HepG2 (cell line): ENCODE data around the gene ZNF618. TPM values are rescaled to one million over a fixed set of nuclear protein-coding genes. Genes with fewer than 3 reads are reported as not detected.

Source experiments
- ATAC-seq: fragments of 200-7000 bp; cut with Tn5 transposase; 3 replicates; pipeline ENCODE4 v1.9.1; 2020; ENCODE audit warnings: mild to moderate bottlenecking, moderate library complexity
- BruUV-seq: library from RNA; stranded (reverse); fragments of 400-500 nt; replicated peaks from 2 replicates; lab custom pipeline; 2021; lab: Mats Ljungman, UMichigan
- CTCF ChIA-PET: fragments of 300-600 bp; formaldehyde crosslinking; extraction: SDS; loops from one replicate; lab custom pipeline; 2021; ENCODE audit warnings: low total read pairs, inconsistent platforms, low intra/inter-chr PET ratio; lab: Yijun Ruan, JAX
- POLR2A ChIA-PET: fragments of 350-600 bp; sonication (Branson Sonifier 250); formaldehyde crosslinking; loops from one replicate; lab custom pipeline; 2020; ENCODE audit warnings: antibody characterized with exemption, inconsistent platforms; lab: Yijun Ruan, JAX
- DNase-seq: peaks from one replicate; pipeline ENCODE4 v3.0.0-alpha.2; 2015; ENCODE audit warnings: low spot score
- FAIRE-seq: peaks from 3 replicates; lab custom pipeline; 2011; peaks lifted over from hg19 to GRCh38; lab: Jason Lieb, UNC
- H2AFZ ChIP-seq: one replicate; pipeline ENCODE4 v1.6.1; 2011; ENCODE audit warnings: low read length, inconsistent platforms
- H3K27ac ChIP-seq: fragments of 300-600 bp; 3 replicates; pipeline ENCODE4 v1.8.0; 2011; ENCODE audit warnings: mixed run types, mild to moderate bottlenecking, mixed read lengths, low read length, inconsistent platforms; ENCODE audit not compliant: insufficient read depth; ENCODE audit errors: extremely low read length
- H3K27me3 ChIP-seq, 2 experiments: fragments of 200-600 bp in 1 of 2; 2 replicates in 1 of 2; 3 replicates in 1 of 2; pipeline versions ENCODE4 v1.6.0 to v1.8.0; 2011; ENCODE audit warnings: low read length in 2 of 2, mild to moderate bottlenecking in 2 of 2, moderate library complexity in 2 of 2, inconsistent platforms in 1 of 2; ENCODE audit not compliant: insufficient read depth in 2 of 2, control insufficient read depth in 1 of 2
- H3K36me3 ChIP-seq, 2 experiments: fragments of 200-600 bp in 1 of 2; replicated peaks in 1 of 2; 2 replicates in 1 of 2; 3 replicates in 1 of 2; pipeline versions ENCODE4 v1.5.1 to v1.8.0; 2011; ENCODE audit warnings: low read length in 2 of 2, inconsistent platforms in 1 of 2; ENCODE audit not compliant: insufficient read depth in 2 of 2, control insufficient read depth in 1 of 2
- H3K4me1 ChIP-seq: 2 replicates; pipeline ENCODE4 v1.5.1; 2012; ENCODE audit warnings: low read length, inconsistent platforms; ENCODE audit not compliant: insufficient read depth
- H3K4me2 ChIP-seq: 2 replicates; pipeline ENCODE4 v1.6.0; 2011; ENCODE audit warnings: low read depth, low read length, inconsistent platforms
- H3K4me3 ChIP-seq, 3 experiments: fragments of 200-600 bp in 1 of 3; sonication (generic), shearing (Covaris generic) in 1 of 3; replicated peaks in 1 of 3; 2 replicates each; pipeline ENCODE4 v1.5.1; 2011 to 2016; ENCODE audit warnings: low read length in 3 of 3, inconsistent platforms in 2 of 3, low read depth in 2 of 3, mild to moderate bottlenecking in 2 of 3, control low read depth in 1 of 3, mixed read lengths in 1 of 3; ENCODE audit not compliant: insufficient read depth in 1 of 3
- H3K79me2 ChIP-seq: one replicate; pipeline ENCODE4 v1.6.1; 2011; ENCODE audit warnings: low read length, inconsistent platforms; ENCODE audit not compliant: insufficient read depth
- H3K9ac ChIP-seq: 2 replicates; pipeline ENCODE4 v1.6.0; 2011; ENCODE audit warnings: mild to moderate bottlenecking, low read depth, low read length, inconsistent platforms; ENCODE audit not compliant: insufficient read depth
- H3K9me3 ChIP-seq: 2 replicates; pipeline ENCODE4 v1.5.1; 2012; ENCODE audit warnings: mild to moderate bottlenecking, low read length
- H4K20me1 ChIP-seq: 2 replicates; pipeline ENCODE4 v1.6.0; 2011; ENCODE audit warnings: inconsistent platforms, mild to moderate bottlenecking, low read length, moderate library complexity; ENCODE audit not compliant: insufficient read depth
- ADNP ChIP-seq: sonication (generic); formaldehyde crosslinking; IDR thresholded peaks from 2 replicates; pipeline ENCODE4 v1.4.0; 2020; ENCODE audit warnings: missing genetic modification reagents
- CEBPG ChIP-seq: IDR thresholded peaks from 2 replicates; pipeline ENCODE4 v1.6.1; 2016
- NFATC3 ChIP-seq: sonication (generic); formaldehyde crosslinking; IDR thresholded peaks from 2 replicates; pipeline ENCODE4 v1.5.1; 2020; ENCODE audit warnings: mild to moderate bottlenecking, missing genetic modification reagents
- RCOR2 ChIP-seq: IDR thresholded peaks from 2 replicates; pipeline ENCODE4 v1.6.1; 2016; ENCODE audit warnings: missing biosample characterization, missing genetic modification reagents
- SKI ChIP-seq: fragments of 450-650 bp; IDR thresholded peaks from one replicate; pipeline ENCODE4 v1.6.1; 2018; ENCODE audit warnings: mild to moderate bottlenecking; ENCODE audit not compliant: partially characterized antibody
- SRF ChIP-seq: IDR thresholded peaks from 2 replicates; pipeline ENCODE4 v1.6.1; 2011; ENCODE audit warnings: mild to moderate bottlenecking, low read depth, low read length, moderate library complexity
- TAF1 ChIP-seq: sonication (generic); formaldehyde crosslinking; IDR thresholded peaks from 2 replicates; pipeline ENCODE4 v1.4.0; 2020; ENCODE audit warnings: missing genetic modification reagents
- ZBTB46 ChIP-seq: sonication (generic); formaldehyde crosslinking; IDR thresholded peaks from 2 replicates; pipeline ENCODE4 v1.4.0; 2020; ENCODE audit warnings: mild to moderate bottlenecking, missing genetic modification reagents, borderline replicate concordance
- ZNF207 ChIP-seq: fragments of 450-650 bp; IDR thresholded peaks from 2 replicates; pipeline ENCODE4 v1.6.1; 2016; ENCODE audit warnings: antibody characterized with exemption, borderline replicate concordance
- ZNF318 ChIP-seq: sonication (generic); formaldehyde crosslinking; IDR thresholded peaks from 2 replicates; pipeline ENCODE4 v1.4.0; 2020; ENCODE audit warnings: mild to moderate bottlenecking, missing genetic modification reagents
- ZNF652 ChIP-seq: IDR thresholded peaks from 2 replicates; pipeline ENCODE4 v1.6.1; 2016; ENCODE audit warnings: low read depth, borderline replicate concordance
- ZUFSP ChIP-seq: sonication (generic); formaldehyde crosslinking; IDR thresholded peaks from 2 replicates; pipeline ENCODE4 v1.9.0; 2021; ENCODE audit warnings: missing genetic modification reagents, mild to moderate bottlenecking, borderline replicate concordance
- WGBS: methylation state at CpG from one replicate; pipeline ENCODE4 v1.1.6; 2017; ENCODE audit warnings: low lambda C conversion rate; 5-methylcytosine and 5-hydroxymethylcytosine counted together
- in situ Hi-C: cut with HindIII; loops from 2 replicates; pipeline ENCODE4 v1.10.0; 2017; ENCODE audit warnings: low pct_unique_long_range_greater_than_20kb; ENCODE audit not compliant: extremely low pct_ligation_motif_present
- intact Hi-C: fragments of 100-400 bp; cut with micrococcal nuclease; formaldehyde crosslinking; loops from one replicate; pipeline ENCODE4 v1.10.0; 2022; ENCODE audit not compliant: unreplicated experiment
- polyA plus RNA-seq, 8 experiments: library from polyadenylated mRNA; depleted of rRNA in 3 of 8; stranded (reverse) in 7 of 8; unstranded in 1 of 8; fragments of >200 nt; fragmentation: Illumina TruSeq in 4 of 8; extraction: Trizol in 4 of 8; gene quantifications; 2 replicates each; pipeline versions ENCODE4 v1.2.1 to v1.2.3, GENCODE V29; 2011 to 2016; ENCODE audit warnings: low read depth in 4 of 8, missing spikeins in 1 of 8, mixed read lengths in 1 of 8; ENCODE audit not compliant: insufficient read depth in 1 of 8
- total RNA-seq, 5 experiments: library from RNA; depleted of rRNA; stranded (reverse); fragments of >200 nt; fragmentation: Illumina TruSeq; extraction: Trizol; gene quantifications; 2 replicates each; pipeline ENCODE4 v1.2.3, GENCODE V29; 2016; ENCODE audit warnings: low read depth in 1 of 5

The ZNF618 gene
- total and polyA plus RNA-seq, 2 of the 13 experiments (the other 11 are each of a cell fraction or from before 2014, with no cell fraction given) = 0.07 TPM

- TF ChIP-seq ZNF652 (CRISPR knock-in tag) = no peak
- TF ChIP-seq, all 625 proteins: peak for 0
These were observed 111.4 kb downstream of the ZNF618 start (continued) for GRCh38 chr9:113987526-113987925.

GRCh38 chr9:113988385-113989016 is 112.4 kb downstream of the ZNF618 start:
- Histone ChIP-seq H3K4me2 (no peak overlapping the region), H3K4me1 (0 out of 2 replicates have a peak, but pooled peaks cover 7% of the 10 kb centered on the region), H3K27me3 (peaks cover 0 to 17% of the 10 kb centered on the region in 2 experiments; a peak in 2 of 5 replicates), H2AFZ (no peak overlapping the region), H3K36me3 (no peaks in the 10 kb centered on the region), H3K79me2 (no peaks in the 10 kb centered on the region), H3K9me3 (no peaks in the 10 kb centered on the region), H3K9ac (no peak overlapping the region), H3K27ac (no peak overlapping the region), H4K20me1 (no peaks in the 10 kb centered on the region), H3K4me3 (no peak overlapping the region)
- no peak for FAIRE-seq
- 82% methylated on average over 18 of the region's 23 CpGs for WGBS
- BruUV-seq = no TSS peak
- ChIA-PET POLR2A (no interaction called here), CTCF (no interaction called here)
- no peak; the same call in 2 of the 3 replicates for ATAC-seq
- in situ Hi-C loops (no loop called here), intact Hi-C loops (no loop called here)
- DNase-seq = no peak
- TF ChIP-seq ZBTB46 (no peak), SRF (no peak), RCOR2 (CRISPR knock-in tag) (no peak), ZNF207 (no peak), NFATC3 (CRISPR knock-in tag) (no peak), ZUFSP (no peak), ZNF318 (no peak), TAF1 (CRISPR knock-in tag) (no peak), CEBPG (CRISPR knock-in tag) (no peak), SKI (no peak), ADNP (no peak)
